CD4-positive, alpha-beta T cell treated with Interleukin-15 for 1 hour (primary cell): ENCODE results near the gene NOB1.
"Not testable (repeated sequence)": the region's sequence is repeated elsewhere in the genome, so short reads cannot be mapped to it uniquely, and the experiment has no call there.

Source experiments
- DNase-seq: peaks from one replicate; pipeline ENCODE4 v3.0.0-alpha.2; 2020

The NOB1 gene

GRCh38 chr16:69754469-69755310 is at the start of gene NOB1:
TSS of gene NOB1 (minus strand) at chr16:69754926. CDS start at chr16:69754910, 16 bp downstream.
- peak; percentile 99 for DNase-seq

- DNase-seq, result no peak
These were observed 49.6 kb upstream of the NOB1 start for GRCh38 chr16:69804297-69804696.

GRCh38 chr16:69799611-69800031 is 44.9 kb upstream of the NOB1 start:
- no peak for DNase-seq

GRCh38 chr16:69798466-69798865 is 43.7 kb upstream of the NOB1 start:
- DNase-seq, result no peak

- peak; percentile 22 for DNase-seq
These were observed 41.8 kb upstream of the NOB1 start for GRCh38 chr16:69796285-69797118.

GRCh38 chr16:69794486-69794885 is 39.8 kb upstream of the NOB1 start:
- DNase-seq, result no peak

GRCh38 chr16:69793526-69793925 is 38.8 kb upstream of the NOB1 start:
- no peak for DNase-seq

- DNase-seq, result not testable (repeated sequence)
These were observed 36.7 kb upstream of the NOB1 start for GRCh38 chr16:69791391-69791847.

GRCh38 chr16:69787883-69788282 is 33.2 kb upstream of the NOB1 start:
- DNase-seq, result no peak

- DNase-seq, result no peak
These were observed 29.9 kb upstream of the NOB1 start for GRCh38 chr16:69784586-69784985.

GRCh38 chr16:69781118-69781517 is 26.4 kb upstream of the NOB1 start:
- no peak for DNase-seq

- DNase-seq, result no peak
These were observed 25.0 kb upstream of the NOB1 start for GRCh38 chr16:69779724-69780123.

GRCh38 chr16:69775563-69775962 is 20.8 kb upstream of the NOB1 start:
- no peak for DNase-seq

- no peak for DNase-seq
These were observed 18.7 kb upstream of the NOB1 start for GRCh38 chr16:69773260-69773947.

- no peak for DNase-seq
These were observed 16.9 kb upstream of the NOB1 start for GRCh38 chr16:69771651-69771967.

GRCh38 chr16:69769404-69769803 is 14.7 kb upstream of the NOB1 start:
- DNase-seq, result no peak

- DNase-seq, result no peak
These were observed 13.9 kb upstream of the NOB1 start for GRCh38 chr16:69768666-69769065.

GRCh38 chr16:69767459-69768229 is 12.9 kb upstream of the NOB1 start:
- DNase-seq, result no peak

- DNase-seq, result no peak
These were observed 8.8 kb upstream of the NOB1 start for GRCh38 chr16:69763599-69763942.

GRCh38 chr16:69762814-69763598 is 8.3 kb upstream of the NOB1 start:
- no peak for DNase-seq

- DNase-seq, result peak; percentile 84
These were observed 7.5 kb upstream of the NOB1 start, which contains the start of gene WWP2 for GRCh38 chr16:69761983-69762813. TSS of gene WWP2 (plus strand) at chr16:69762332. CDS start at chr16:69787011, 24,679 bp downstream.
